Measurements from ENCODE around the gene ARTN. TPM values are rescaled to one million over a fixed set of nuclear protein-coding genes. Genes with fewer than 3 reads are reported as not detected.

The ARTN gene
- total RNA-seq (2022; extraction: Qiagen RNA extraction; ENCODE audit: low read depth), result 0.08 to 0.52 TPM (median 0.30 TPM) in 4 of 5 replicates, not detected in the other

GRCh38 chr1:43933386-43934100 lies at the start of gene ARTN:
Gene ARTN (plus strand): TSS chr1:43933801. CDS start chr1:43935657, 1,856 bp downstream.

GRCh38 chr1:43946236-43947060 lies 12.8 kb downstream of the ARTN start, which contains the start of gene IPO13:
Gene IPO13 (plus strand): TSS chr1:43946950. CDS start chr1:43947601, 651 bp downstream.

GRCh38 chr1:43969746-43970466 lies 36.3 kb downstream of the ARTN start, which contains the start of gene DPH2:
Gene DPH2 (plus strand): TSS chr1:43970010. CDS start chr1:43970176, 166 bp downstream.

GRCh38 chr1:43974443-43975248 lies 41.0 kb downstream of the ARTN start, which contains the start of gene ATP6V0B:
Gene ATP6V0B (plus strand): TSS chr1:43974960. CDS start chr1:43975041, 81 bp downstream.

GRCh38 chr1:43978551-43979260 lies 45.1 kb downstream of the ARTN start, which contains the start of gene B4GALT2:
Gene B4GALT2 (plus strand): TSS chr1:43979210. CDS start chr1:43981161, 1,951 bp downstream.

Other genes starting within 250 kb of the ARTN start
- gene ST3GAL3, start 226.3 kb upstream of the ARTN start, total RNA-seq (2022; extraction: Qiagen RNA extraction; ENCODE audit: low read depth), result 1.6 to 2.9 TPM (median 2.5 TPM) in 5 replicates
- gene IPO13, start 13.1 kb downstream of the ARTN start, total RNA-seq (2022; extraction: Qiagen RNA extraction; ENCODE audit: low read depth), result 10.5 to 17.5 TPM (median 17.0 TPM) in 5 replicates
- gene DPH2, start 36.2 kb downstream of the ARTN start, total RNA-seq (2022; extraction: Qiagen RNA extraction; ENCODE audit: low read depth), result 31.3 to 44.9 TPM (median 37.6 TPM) in 5 replicates
- gene ATP6V0B, start 41.2 kb downstream of the ARTN start, total RNA-seq (2022; extraction: Qiagen RNA extraction; ENCODE audit: low read depth), result 69.1 to 161 TPM (median 145 TPM) in 5 replicates
- gene B4GALT2, start 45.4 kb downstream of the ARTN start, total RNA-seq (2022; extraction: Qiagen RNA extraction; ENCODE audit: low read depth), result 38.5 to 80.4 TPM (median 67.6 TPM) in 5 replicates
- 6.3 to 9.9 TPM (median 7.6 TPM) in 5 replicates for gene CCDC24, start 57.8 kb downstream of the ARTN start, total RNA-seq (2022; extraction: Qiagen RNA extraction; ENCODE audit: low read depth)
- 9.0 to 21.2 TPM (median 16.9 TPM) in 5 replicates for gene SLC6A9, start 97.7 kb downstream of the ARTN start, total RNA-seq (2022; extraction: Qiagen RNA extraction; ENCODE audit: low read depth)
- 0.27 to 0.62 TPM (median 0.52 TPM) in 5 replicates for gene KLF17, start 185.0 kb downstream of the ARTN start, total RNA-seq (2022; extraction: Qiagen RNA extraction; ENCODE audit: low read depth)
- gene KLF18, start 207.8 kb downstream of the ARTN start, total RNA-seq (2022; extraction: Qiagen RNA extraction; ENCODE audit: low read depth), result 0.05 TPM in 1 of 5 replicates, not detected in the others

Data from A549 treated with ZK216348 at 1 μM for 4 hours (cell line).